H1 (cell line): ENCODE results near the gene JMJD7. TPM values are rescaled to one million over a fixed set of nuclear protein-coding genes. Genes with fewer than 3 reads are reported as not detected.

Source experiments
- CTCF ChIA-PET: fragments of 300-600 bp; sonication (Branson Sonifier 250); formaldehyde crosslinking; loops from one replicate; lab custom pipeline; 2021; ENCODE audit not compliant: partially characterized antibody; lab: Charles Lee
- POLR2A ChIA-PET: fragments of 300-600 bp; sonication (Branson Sonifier 250); formaldehyde crosslinking; loops from one replicate; lab custom pipeline; 2021; ENCODE audit warnings: inconsistent platforms; ENCODE audit not compliant: partially characterized antibody; lab: Charles Lee
- DNase-seq, 2 experiments: peaks; one replicate each; pipeline versions ENCODE4 v3.0.0 to v3.0.0-alpha.2; 2010 to 2022; ENCODE audit warnings: low spot score in 2 of 2, low read depth in 1 of 2, mixed read lengths in 1 of 2
- FAIRE-seq: peaks from 2 replicates; lab custom pipeline; 2011; peaks lifted over from hg19 to GRCh38; lab: Jason Lieb, UNC
- H2AFZ ChIP-seq: 2 replicates; pipeline ENCODE4 v1.8.1; 2012; ENCODE audit warnings: low read length, inconsistent platforms
- H2AK5ac ChIP-seq: 2 replicates; pipeline ENCODE4 v1.6.1; 2013; ENCODE audit warnings: low read depth, low read length
- H2BK120ac ChIP-seq: replicated peaks from 2 replicates; pipeline ENCODE3; 2013; ENCODE audit warnings: low read depth, low read length, inconsistent platforms
- H2BK12ac ChIP-seq: 2 replicates; pipeline ENCODE4 v1.6.1; 2013; ENCODE audit warnings: low read depth, low read length
- H2BK15ac ChIP-seq: 2 replicates; pipeline ENCODE4 v1.6.1; 2013; ENCODE audit warnings: low read length
- H2BK20ac ChIP-seq: 2 replicates; pipeline ENCODE4 v1.6.1; 2013; ENCODE audit warnings: low read length
- H2BK5ac ChIP-seq: 2 replicates; pipeline ENCODE4 v1.6.1; 2013; ENCODE audit warnings: low read depth, low read length
- H3K14ac ChIP-seq: 2 replicates; pipeline ENCODE4 v1.6.1; 2013; ENCODE audit warnings: inconsistent platforms; ENCODE audit not compliant: insufficient read length
- H3K18ac ChIP-seq: 2 replicates; pipeline ENCODE4 v1.6.1; 2013; ENCODE audit warnings: low read length; ENCODE audit errors: extremely low read depth
- H3K23ac ChIP-seq: 2 replicates; pipeline ENCODE4 v1.6.1; 2013; ENCODE audit warnings: inconsistent platforms; ENCODE audit not compliant: insufficient read length
- H3K23me2 ChIP-seq: 2 replicates; pipeline ENCODE4 v1.6.1; 2013; ENCODE audit warnings: low read depth, low read length
- H3K27ac ChIP-seq: 2 replicates; pipeline ENCODE4 v1.6.1; 2011; ENCODE audit warnings: low read depth, low read length, inconsistent platforms
- H3K27me3 ChIP-seq, 4 experiments: replicated peaks in 1 of 4; 1 replicate in 1 of 4; 2 replicates in 3 of 4; pipeline versions ENCODE4 v1.6.1 to v1.8.1; 2011 to 2013; ENCODE audit warnings: low read length in 3 of 4, mild to moderate bottlenecking in 3 of 4, inconsistent platforms in 2 of 4, mixed read lengths in 2 of 4, moderate library complexity in 1 of 4; ENCODE audit not compliant: control insufficient read depth in 3 of 4, insufficient read depth in 3 of 4; ENCODE audit errors: extremely low read depth in 1 of 4
- H3K36me3 ChIP-seq, 4 experiments: 2 replicates each; pipeline versions ENCODE4 v1.6.1 to v1.8.1; 2011 to 2013; ENCODE audit warnings: mild to moderate bottlenecking in 4 of 4, low read length in 3 of 4, moderate library complexity in 2 of 4, control low read depth in 1 of 4, inconsistent platforms in 1 of 4; ENCODE audit not compliant: insufficient read depth in 4 of 4, control insufficient read depth in 2 of 4
- H3K4ac ChIP-seq: replicated peaks from 2 replicates; pipeline ENCODE3; 2013; ENCODE audit warnings: low read length, low read depth, mixed read lengths, inconsistent platforms; ENCODE audit not compliant: insufficient read length
- H3K4me1 ChIP-seq, 4 experiments: replicated peaks in 1 of 4; 1 replicate in 1 of 4; 2 replicates in 3 of 4; pipeline versions ENCODE4 v1.6.1 to v1.8.1; 2011 to 2013; ENCODE audit warnings: low read length in 3 of 4, inconsistent platforms in 2 of 4, mixed read lengths in 1 of 4; ENCODE audit not compliant: insufficient read depth in 4 of 4, control insufficient read depth in 3 of 4
- H3K4me2 ChIP-seq, 2 experiments: 2 replicates each; pipeline versions ENCODE4 v1.6.1 to v1.8.1; 2011 to 2013; ENCODE audit warnings: low read depth in 2 of 2, low read length in 2 of 2, control low read depth in 1 of 2, inconsistent platforms in 1 of 2, mild to moderate bottlenecking in 1 of 2; ENCODE audit not compliant: insufficient read depth in 1 of 2
- H3K4me3 ChIP-seq, 4 experiments: fragments of 200-600, 300-600 bp in 1 of 4; sonication (generic), shearing (Covaris generic), sonication (Bioruptor Twin) in 1 of 4; 2 replicates each; pipeline versions ENCODE4 v1.5.1 to v1.8.1; 2011 to 2016; ENCODE audit warnings: low read length in 4 of 4, low read depth in 3 of 4, control low read depth in 2 of 4, inconsistent platforms in 2 of 4, mild to moderate bottlenecking in 2 of 4, mixed read lengths in 1 of 4, moderate library complexity in 1 of 4; ENCODE audit not compliant: insufficient read depth in 2 of 4; ENCODE audit errors: extremely low read depth in 1 of 4
- H3K56ac ChIP-seq: replicated peaks from 2 replicates; pipeline ENCODE3; 2013; ENCODE audit warnings: low read depth, mild to moderate bottlenecking, mixed read lengths, low read length, inconsistent platforms; ENCODE audit not compliant: insufficient read length
- H3K79me1 ChIP-seq: 2 replicates; pipeline ENCODE4 v1.6.1; 2013; ENCODE audit warnings: low read depth, low read length, control low read depth
- H3K79me2 ChIP-seq, 2 experiments: 2 replicates each; pipeline versions ENCODE4 v1.6.1 to v1.8.1; 2012 to 2013; ENCODE audit warnings: low read length in 2 of 2, mild to moderate bottlenecking in 2 of 2, inconsistent platforms in 1 of 2; ENCODE audit not compliant: insufficient read depth in 2 of 2, control insufficient read depth in 1 of 2
- H3K9ac ChIP-seq, 4 experiments: replicated peaks in 1 of 4; 1 replicate in 1 of 4; 2 replicates in 3 of 4; pipeline versions ENCODE4 v1.6.1 to v1.8.1; 2011 to 2013; ENCODE audit warnings: low read depth in 3 of 4, low read length in 3 of 4, control low read depth in 2 of 4, mild to moderate bottlenecking in 2 of 4, moderate library complexity in 2 of 4, inconsistent platforms in 1 of 4; ENCODE audit errors: extremely low read depth in 1 of 4
- H3K9me3 ChIP-seq, 2 experiments: 2 replicates each; pipeline versions ENCODE4 v1.6.1 to v1.8.1; 2012 to 2013; ENCODE audit warnings: mild to moderate bottlenecking in 2 of 2, moderate library complexity in 2 of 2, control low read depth in 1 of 2, inconsistent platforms in 1 of 2, low read depth in 1 of 2, low read length in 1 of 2, mixed read lengths in 1 of 2; ENCODE audit not compliant: insufficient read depth in 2 of 2
- H4K20me1 ChIP-seq, 2 experiments: replicated peaks in 1 of 2; 2 replicates each; pipeline versions ENCODE3 to v1.8.1; 2011 to 2013; ENCODE audit warnings: inconsistent platforms in 2 of 2, low read length in 2 of 2, mild to moderate bottlenecking in 1 of 2; ENCODE audit not compliant: insufficient read depth in 2 of 2, control insufficient read depth in 1 of 2
- H4K5ac ChIP-seq: 2 replicates; pipeline ENCODE4 v1.6.1; 2013; ENCODE audit warnings: low read length, low read depth, mixed read lengths, inconsistent platforms; ENCODE audit not compliant: insufficient read length
- H4K8ac ChIP-seq: 2 replicates; pipeline ENCODE4 v1.8.0; 2013; ENCODE audit warnings: mild to moderate bottlenecking, moderate library complexity, low read length, inconsistent platforms; ENCODE audit not compliant: insufficient read depth; ENCODE audit errors: extremely low read depth
- H4K91ac ChIP-seq: replicated peaks from 2 replicates; pipeline ENCODE3; 2013; ENCODE audit warnings: low read length, mixed read lengths, inconsistent platforms; ENCODE audit not compliant: insufficient read length
- NANOG ChIP-seq: IDR thresholded peaks from 2 replicates; pipeline ENCODE4 v1.6.1; 2011; ENCODE audit warnings: low read length, low read depth, mild to moderate bottlenecking, inconsistent platforms; ENCODE audit not compliant: insufficient read depth, poor library complexity, severe bottlenecking
- SAP30 ChIP-seq: fragments of 300-600 bp; sonication (generic); IDR thresholded peaks from 2 replicates; pipeline ENCODE4 v1.7.1; 2012; ENCODE audit warnings: low read length, moderate library complexity, mild to moderate bottlenecking, inconsistent platforms; ENCODE audit not compliant: insufficient read depth, insufficient replicate concordance
- WGBS, 2 experiments: shearing (Covaris generic) in 1 of 2; methylation state at CpG; one replicate each; pipeline versions ENCODE4 v1.1.6 to v1.1.7; 2013 to 2015; ENCODE audit warnings: low lambda C conversion rate in 2 of 2, mixed read lengths in 2 of 2, inconsistent platforms in 1 of 2, low coverage in 1 of 2, missing lambda C conversion rate in 1 of 2; ENCODE audit not compliant: insufficient replicate concordance in 2 of 2, insufficient coverage in 1 of 2, insufficient read length in 1 of 2; ENCODE audit errors: extremely low coverage in 1 of 2, missing lambda C conversion rate in 1 of 2; 5-methylcytosine and 5-hydroxymethylcytosine counted together
- polyA plus RNA-seq, 7 experiments: library from polyadenylated mRNA; depleted of rRNA in 3 of 7; stranded (reverse) in 5 of 7; unstranded in 2 of 7; fragments of >200 nt in 5 of 7; fragments of 200-250 nt in 2 of 7; gene quantifications; 1 replicate in 5 of 7; 2 replicates in 1 of 7; 4 replicates in 1 of 7; pipeline versions ENCODE4 v1.2.1 to v1.2.3, GENCODE V29; 2011 to 2013; ENCODE audit warnings: missing spikeins in 2 of 7, mixed read lengths in 2 of 7
- total RNA-seq: library from RNA; stranded (reverse); fragmentation: NEBNext Ultra II Directional; extraction: Animal tissue kit (Norgen Biotek cat#: 25700); gene quantifications from 2 replicates; pipeline ENCODE4 v1.2.1, GENCODE V29; 2021
- TF ChIP-seq, protein P1 (sequence below): IDR thresholded peaks from 2 replicates; pipeline ENCODE4 v1.6.1; 2012; ENCODE audit warnings: low read length, inconsistent platforms

Gene JMJD7
- total and polyA plus RNA-seq, 2 of the 8 experiments (the other 6 are each of a cell fraction or from before 2014, with no cell fraction given) = 15.0 to 20.0 TPM

DNA sequence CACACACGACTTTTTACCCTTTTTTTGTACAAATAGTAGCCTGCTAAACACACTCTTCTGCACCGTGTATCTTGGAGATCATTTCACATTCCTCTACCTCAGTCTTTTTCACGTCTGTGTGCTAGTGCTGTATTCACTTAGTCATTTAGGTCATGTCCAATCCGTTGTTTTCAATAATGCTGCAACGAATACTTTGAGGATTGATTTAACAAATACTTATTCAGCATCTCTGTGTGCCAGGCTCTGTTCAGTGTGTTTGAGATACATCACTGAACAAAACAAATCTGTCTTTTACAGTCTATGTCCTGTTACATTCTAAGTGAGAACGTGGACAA, 882 bp downstream of the JMJD7 start:
- H3K79me1 ChIP-seq = no peaks in the 10 kb centered on the region; the same call in 1 of the 2 replicates
- no peak overlapping the region for H3K18ac ChIP-seq
- no peak overlapping the region for H4K8ac ChIP-seq
- H4K5ac ChIP-seq = no peak overlapping the region
- H2AFZ ChIP-seq = peak overlapping the region; percentile 8; the same call in 1 of the 2 replicates
- H2BK5ac ChIP-seq = no peak overlapping the region
- no peak overlapping the region for H3K4ac ChIP-seq
- peaks cover 0 to 2% (median 0%) of the 10 kb centered on the region in 4 experiments; a peak in 1 of 7 replicates for H3K27me3 ChIP-seq
- POLR2A ChIA-PET = interaction anchor here (0.7 to 2.1 kb wide), 3 partner anchors 8 to 53 kb away, joined by 3 to 6 read pairs (median 3); no protein-coding TSS in a partner anchor
- no peak for FAIRE-seq
- no peak overlapping the region for H2BK12ac ChIP-seq
- H3K9me3 ChIP-seq = no peaks in the 10 kb centered on the region
- peak overlapping the region; percentile 82 to 89 for H3K4me2 ChIP-seq
- H3K27ac ChIP-seq = no peak overlapping the region
- H2BK120ac ChIP-seq = peak overlapping the region; percentile 10
- H2AK5ac ChIP-seq = no peak overlapping the region
- no peak overlapping the region for H2BK20ac ChIP-seq
- no peak overlapping the region for H3K56ac ChIP-seq
- H3K23me2 ChIP-seq = peaks cover 10% of the 10 kb centered on the region; the same call in 1 of the 2 replicates
- H3K79me2 ChIP-seq = no peaks in the 10 kb centered on the region
- H3K36me3 ChIP-seq = peaks cover 0 to 3% (median 0%) of the 10 kb centered on the region in 4 experiments; a peak in 4 of 8 replicates
- WGBS, 2 experiments = 54% methylated on average over 6 of the region's 6 CpGs; no CpG with 5 or more reads in 1 of the 2 experiments
- H3K23ac ChIP-seq = no peak overlapping the region
- no peak for DNase-seq
- no peak overlapping the region; a peak in 1 of 7 replicates for H3K9ac ChIP-seq
- no peak overlapping the region for H4K91ac ChIP-seq
- H3K4me1 ChIP-seq = peaks cover 0 to 4% (median 2%) of the 10 kb centered on the region in 4 experiments; a peak in 4 of 7 replicates
- H2BK15ac ChIP-seq = no peak overlapping the region
- CTCF ChIA-PET = interaction anchor here (0.5 to 2.1 kb wide), 4 partner anchors 9 to 296 kb away, joined by 3 to 6 read pairs (median 4); partner anchors contain the start of genes MAPKBP1 and PLA2G4B
- peak overlapping the region in 3 of 4 experiments; percentile 86 to 97 (median 96); a peak in 6 of 8 replicates for H3K4me3 ChIP-seq
- peaks cover 1 to 10% of the 10 kb centered on the region in 2 experiments for H4K20me1 ChIP-seq
- no peak overlapping the region for H3K14ac ChIP-seq
- TF ChIP-seq NANOG = no peak
- TF ChIP-seq, protein P1, sequence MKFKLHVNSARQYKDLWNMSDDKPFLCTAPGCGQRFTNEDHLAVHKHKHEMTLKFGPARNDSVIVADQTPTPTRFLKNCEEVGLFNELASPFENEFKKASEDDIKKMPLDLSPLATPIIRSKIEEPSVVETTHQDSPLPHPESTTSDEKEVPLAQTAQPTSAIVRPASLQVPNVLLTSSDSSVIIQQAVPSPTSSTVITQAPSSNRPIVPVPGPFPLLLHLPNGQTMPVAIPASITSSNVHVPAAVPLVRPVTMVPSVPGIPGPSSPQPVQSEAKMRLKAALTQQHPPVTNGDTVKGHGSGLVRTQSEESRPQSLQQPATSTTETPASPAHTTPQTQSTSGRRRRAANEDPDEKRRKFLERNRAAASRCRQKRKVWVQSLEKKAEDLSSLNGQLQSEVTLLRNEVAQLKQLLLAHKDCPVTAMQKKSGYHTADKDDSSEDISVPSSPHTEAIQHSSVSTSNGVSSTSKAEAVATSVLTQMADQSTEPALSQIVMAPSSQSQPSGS = no peak
- TF ChIP-seq SAP30 = no peak
